Measurements from ENCODE around the gene KRTAP12-4.
"Not testable (repeated sequence)": the region's sequence is repeated elsewhere in the genome, so short reads cannot be mapped to it uniquely, and the experiment has no call there.

Gene KRTAP12-4

GRCh38 chr21:44686843-44687561 lies 32.5 kb upstream of the KRTAP12-4 start:
- no peak for DNase-seq

GRCh38 chr21:44686000-44686781 lies 31.7 kb upstream of the KRTAP12-4 start:
- no peak for DNase-seq

- DNase-seq = not testable (repeated sequence)
These were observed 30.6 kb upstream of the KRTAP12-4 start for GRCh38 chr21:44685050-44685449.

- DNase-seq = no peak
These were observed 30.0 kb upstream of the KRTAP12-4 start for GRCh38 chr21:44684483-44684882.

- DNase-seq = no peak
These were observed 29.6 kb upstream of the KRTAP12-4 start for GRCh38 chr21:44684077-44684476.

GRCh38 chr21:44682580-44683151 lies 28.2 kb upstream of the KRTAP12-4 start:
- no peak for DNase-seq

GRCh38 chr21:44681861-44682579 lies 27.6 kb upstream of the KRTAP12-4 start, which contains the start of gene KRTAP12-1:
KRTAP12-1 (minus strand) TSS chr21:44682163; CDS start chr21:44682123, 40 bp downstream.
- no peak for DNase-seq

GRCh38 chr21:44681152-44681551 lies 26.7 kb upstream of the KRTAP12-4 start:
- no peak for DNase-seq

- DNase-seq = no peak
These were observed 23.4 kb upstream of the KRTAP12-4 start for GRCh38 chr21:44677881-44678280.

GRCh38 chr21:44671911-44672310 lies 17.5 kb upstream of the KRTAP12-4 start:
- no peak for DNase-seq

- DNase-seq = no peak
These were observed 16.4 kb upstream of the KRTAP12-4 start for GRCh38 chr21:44670642-44671432.

GRCh38 chr21:44667612-44668011 lies 13.2 kb upstream of the KRTAP12-4 start:
- DNase-seq = no peak

GRCh38 chr21:44666401-44667320 lies 12.2 kb upstream of the KRTAP12-4 start, which contains the start of gene KRTAP12-2:
KRTAP12-2 (minus strand) TSS chr21:44666927; CDS start chr21:44666886, 41 bp downstream.
- no peak for DNase-seq

GRCh38 chr21:44664691-44665090 lies 10.2 kb upstream of the KRTAP12-4 start:
- no peak for DNase-seq

GRCh38 chr21:44661567-44661966 lies 7.1 kb upstream of the KRTAP12-4 start:
- DNase-seq = not testable (repeated sequence)

- DNase-seq = peak in 3 of 6 experiments; percentile 40 to 59 (median 47)
These were observed 4.6 kb upstream of the KRTAP12-4 start for GRCh38 chr21:44658913-44659595.

- DNase-seq = no peak
These were observed 4.1 kb upstream of the KRTAP12-4 start for GRCh38 chr21:44658541-44658910.

GRCh38 chr21:44657635-44658540 lies 3.4 kb upstream of the KRTAP12-4 start, which contains the start of gene KRTAP12-3:
KRTAP12-3 (plus strand) TSS chr21:44657932; CDS start chr21:44657980, 48 bp downstream.
- DNase-seq = peak; percentile 44 to 90 (median 71)

GRCh38 chr21:44656868-44657267 lies 2.4 kb upstream of the KRTAP12-4 start:
- DNase-seq = no peak

Measured in stimulated activated naive CD4-positive, alpha-beta T cell (primary cell).